ENCODE data around the gene PALMD.

PALMD gene

DNA sequence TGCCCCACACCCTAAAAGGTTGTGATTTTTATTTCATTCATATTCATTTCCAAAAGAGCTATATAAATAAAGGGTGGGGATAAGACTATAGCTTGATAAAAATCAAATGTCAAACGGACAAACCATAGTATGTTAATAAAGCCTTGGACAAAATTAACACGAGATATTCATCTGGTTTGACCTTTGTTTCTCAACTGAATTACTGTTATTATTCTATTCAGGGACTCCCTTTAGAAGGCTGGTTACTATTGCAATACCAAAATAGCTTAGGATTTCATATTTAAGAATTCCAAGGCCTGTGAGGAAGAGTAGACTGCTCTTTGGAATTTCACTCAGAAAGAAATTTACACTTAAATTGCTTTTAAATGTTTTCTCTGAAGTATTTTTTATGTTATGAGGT, 10.2 kb upstream of the PALMD start:
- no peak for DNase-seq (ENCODE audit: low spot score)

DNA sequence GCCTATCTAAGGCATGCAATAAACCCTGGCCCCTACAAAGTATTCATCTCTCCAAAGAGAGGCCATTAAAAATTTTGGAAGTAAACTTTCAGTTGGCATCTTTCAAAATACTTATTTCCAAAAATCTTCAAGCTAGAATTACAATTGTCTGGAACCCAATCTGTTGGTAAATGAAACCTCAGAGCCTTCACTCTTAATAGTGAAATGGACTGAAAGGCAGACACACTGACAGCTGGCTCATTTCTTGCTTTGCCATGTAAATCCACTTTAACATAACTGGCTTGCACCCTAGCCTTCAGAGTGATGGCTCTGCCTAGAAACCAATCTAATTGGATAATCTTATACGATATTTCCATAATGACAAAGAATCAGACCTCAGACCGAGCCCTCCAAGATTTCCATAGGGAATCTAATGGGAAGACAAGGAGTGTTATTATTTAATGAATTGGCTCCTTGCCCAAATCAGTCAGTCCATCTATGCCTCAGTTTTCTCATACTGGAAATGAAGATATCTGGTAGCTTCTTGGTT, 9.2 kb upstream of the PALMD start:
- DNase-seq (ENCODE audit: low spot score) = no peak

DNA sequence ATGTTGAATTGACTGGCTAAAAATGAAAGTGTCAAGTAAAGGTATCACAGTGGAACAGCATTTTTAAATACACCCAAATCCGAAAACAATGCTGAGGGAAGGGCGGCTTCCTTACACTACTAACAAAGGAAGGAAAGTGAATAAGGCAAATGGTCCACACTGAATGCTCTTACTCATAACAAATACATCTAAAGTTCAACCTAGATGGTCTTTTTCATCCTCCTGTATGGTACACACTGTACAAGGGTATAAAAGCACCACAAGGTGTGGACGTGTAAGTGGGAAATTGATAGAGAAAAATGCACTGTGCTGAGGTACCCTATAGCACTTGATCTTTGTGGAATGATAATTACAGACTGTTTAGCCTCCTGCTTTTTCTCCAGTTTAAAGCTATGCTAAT, 7.1 kb upstream of the PALMD start:
- DNase-seq (ENCODE audit: low spot score) = no peak

DNA sequence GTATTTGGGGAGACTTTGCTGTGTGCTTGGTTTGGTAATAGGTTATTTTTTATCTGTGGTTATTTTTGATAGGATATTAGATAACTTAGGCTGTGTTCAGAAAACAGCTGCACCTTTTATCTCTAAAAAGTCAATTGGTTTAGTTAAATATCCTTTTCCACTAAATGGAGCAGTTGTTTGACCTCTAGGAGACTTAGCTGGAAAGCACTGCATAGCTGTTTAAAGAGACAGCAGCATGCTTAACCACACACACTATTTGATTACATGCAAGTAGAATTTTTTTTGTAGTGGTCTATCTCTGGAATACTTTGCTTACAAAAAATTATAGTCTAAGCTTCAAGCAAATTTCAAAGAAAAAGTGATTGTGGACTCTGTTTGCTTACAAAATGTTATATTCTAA, 6.5 kb upstream of the PALMD start:
- DNase-seq (ENCODE audit: low spot score) = no peak

DNA sequence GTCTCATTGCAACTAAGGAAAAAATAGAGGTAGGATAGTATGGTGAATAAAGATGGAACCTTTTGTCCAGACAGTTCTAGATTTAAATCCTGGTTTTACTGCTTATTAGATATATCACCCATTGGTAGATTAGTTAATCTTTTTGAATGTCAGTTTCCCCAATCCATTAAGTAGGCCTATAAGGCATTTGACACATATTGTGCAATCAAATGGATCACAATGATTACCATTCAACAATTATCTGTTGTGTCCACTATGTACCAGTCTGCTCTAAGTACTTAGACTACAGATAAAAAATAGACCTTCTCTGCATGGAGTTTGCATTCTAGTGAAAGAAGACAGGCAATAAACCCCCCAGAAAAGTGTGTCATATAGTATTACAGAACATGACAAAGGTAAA, 6.0 kb upstream of the PALMD start:
- no peak for DNase-seq (ENCODE audit: low spot score)

DNA sequence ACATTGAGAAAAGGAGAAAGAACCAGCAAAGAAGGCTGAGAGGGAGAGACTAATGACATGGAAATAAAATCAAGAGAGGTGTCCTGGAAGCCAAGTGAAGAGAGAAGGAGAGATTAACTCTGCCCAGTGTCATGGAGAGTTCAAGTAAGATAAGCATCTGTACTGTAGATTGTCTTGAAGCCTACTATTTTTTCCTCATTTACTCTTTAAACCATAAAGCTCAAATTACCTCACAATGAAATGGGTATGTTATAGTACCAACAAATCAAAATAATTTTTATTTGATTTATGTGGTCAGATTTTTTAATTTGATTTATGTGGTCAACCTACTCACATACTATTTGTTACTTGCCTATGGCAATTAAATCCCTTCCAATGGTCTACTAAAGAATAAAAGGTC, 5.2 kb upstream of the PALMD start:
- no peak for DNase-seq (ENCODE audit: low spot score)

DNA sequence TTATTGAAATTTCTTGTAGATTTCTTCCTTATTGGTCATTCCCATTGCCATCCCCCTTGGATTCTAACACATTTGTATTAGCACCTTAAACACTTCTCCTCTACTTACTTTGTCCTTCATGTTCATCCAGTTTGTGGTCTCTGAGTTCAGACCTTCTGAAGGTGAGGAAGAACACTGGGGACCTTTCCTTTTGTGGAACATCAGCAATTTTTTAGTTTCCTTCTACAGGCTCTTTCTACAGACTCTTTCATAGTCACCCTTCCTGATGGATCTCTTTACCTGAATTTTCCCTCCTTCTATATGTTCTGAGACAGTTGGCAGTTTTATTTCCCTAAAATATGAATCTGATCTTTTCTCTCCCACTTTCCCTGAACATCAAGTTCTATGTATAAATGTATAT, 4.4 kb upstream of the PALMD start:
- DNase-seq (ENCODE audit: low spot score) = no peak

DNA sequence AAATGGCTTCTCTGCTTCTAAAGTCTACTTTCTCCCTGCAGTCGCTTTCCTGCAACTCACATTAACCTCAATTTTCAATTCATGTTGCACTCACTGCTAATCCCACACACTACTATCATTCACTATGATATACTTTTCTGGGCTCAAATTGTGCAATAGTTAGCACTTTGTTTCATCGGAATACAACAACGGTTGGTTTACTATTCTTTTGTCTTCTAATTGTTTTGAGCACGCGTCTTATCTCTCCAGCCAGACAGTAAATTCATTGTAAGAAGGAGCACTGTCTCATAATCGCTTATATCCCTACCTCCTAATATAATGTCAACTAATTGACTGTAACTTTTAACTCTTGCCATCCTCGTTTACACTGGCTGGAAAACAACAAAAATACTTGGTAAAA, 3.9 kb upstream of the PALMD start:
- DNase-seq (ENCODE audit: low spot score) = no peak

DNA sequence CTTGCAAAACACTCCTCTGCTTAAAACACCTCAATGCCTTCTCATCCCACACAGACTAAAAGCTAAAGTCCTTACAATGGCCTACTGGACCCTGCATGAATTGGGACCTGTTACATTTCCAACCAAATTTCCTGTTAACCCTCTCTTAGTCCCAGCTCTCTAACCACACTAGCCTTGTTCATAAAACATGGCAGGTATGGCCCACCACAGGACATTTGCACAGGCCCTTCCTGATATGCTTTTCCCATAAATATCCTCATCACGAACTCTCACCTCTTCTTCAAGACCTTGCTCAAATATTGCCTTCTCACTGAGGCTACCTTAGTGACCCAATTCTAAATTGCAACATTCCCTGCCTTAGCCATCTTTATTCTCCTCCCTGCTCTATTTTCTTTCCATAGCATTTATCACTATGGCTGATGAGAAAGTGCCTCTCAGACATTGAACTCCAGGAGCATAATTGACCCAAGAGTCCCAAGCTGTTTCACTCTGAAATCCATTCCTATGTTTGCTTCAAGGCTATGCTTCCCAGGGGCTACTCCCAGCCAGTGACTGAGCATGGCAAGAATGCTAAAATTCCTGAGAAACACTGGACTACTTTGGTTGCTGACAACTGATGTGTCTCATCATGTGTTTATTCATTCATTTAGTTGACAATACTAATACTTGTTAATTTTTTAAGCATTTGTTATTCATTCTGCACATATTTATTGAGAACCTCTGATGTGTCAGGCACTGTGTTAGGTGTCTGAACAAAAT, 2.7 kb upstream of the PALMD start:
- no peak for DNase-seq (ENCODE audit: low spot score)

DNA sequence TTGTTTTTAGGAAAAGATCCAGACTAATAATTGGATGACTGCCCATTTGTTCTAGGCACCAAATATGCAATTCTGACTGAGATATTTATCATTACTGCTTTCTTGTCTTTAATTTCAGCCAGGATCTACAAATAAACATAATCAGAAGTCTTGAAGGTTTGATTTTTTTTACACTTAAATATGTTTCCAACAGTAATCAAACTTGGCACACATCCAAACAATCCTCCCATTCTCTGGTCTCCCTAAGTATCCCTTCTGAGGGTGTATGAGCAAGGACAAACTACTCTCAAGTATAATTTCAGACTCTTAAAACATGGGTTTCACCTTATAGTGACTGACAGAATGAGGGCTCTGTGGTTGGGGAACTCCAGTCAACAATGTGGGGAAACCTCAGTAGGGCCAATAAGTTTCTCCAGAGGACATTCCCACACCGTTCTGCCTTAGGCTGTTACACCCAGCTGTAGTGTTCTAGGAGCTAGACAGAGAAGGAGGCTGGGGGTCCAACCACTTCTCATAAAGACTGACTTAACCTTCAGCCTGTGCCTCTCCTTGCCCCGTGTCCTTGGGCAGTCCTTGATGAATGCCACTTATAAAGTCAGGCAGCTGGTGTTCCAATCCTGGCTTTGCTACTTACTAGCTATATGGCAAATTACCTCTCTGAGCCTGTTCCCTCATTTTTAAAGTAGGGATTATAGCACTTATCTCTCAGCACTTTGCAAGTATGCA, 1.5 kb upstream of the PALMD start:
- DNase-seq (ENCODE audit: low spot score) = no peak

DNA sequence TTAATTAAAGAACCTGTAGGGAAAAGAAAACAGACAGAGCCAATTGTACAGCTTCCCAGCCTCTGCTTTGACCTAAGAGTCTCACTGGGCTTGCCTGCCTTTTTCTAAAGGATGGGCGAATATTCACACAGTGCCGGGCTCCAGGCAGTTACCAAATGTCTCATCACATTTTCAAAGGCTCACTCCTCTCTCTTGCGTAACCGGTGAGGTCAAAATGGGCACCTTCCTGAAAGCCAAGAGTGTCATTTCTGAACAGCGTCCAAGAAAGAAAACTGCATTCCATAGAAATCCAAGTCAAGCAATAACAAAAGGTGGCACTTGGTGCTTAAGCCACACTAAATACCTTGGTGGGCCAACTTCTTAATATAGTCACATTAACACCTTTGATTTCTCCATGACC, 710 bp upstream of the PALMD start:
- no peak for DNase-seq (ENCODE audit: low spot score)

DNA sequence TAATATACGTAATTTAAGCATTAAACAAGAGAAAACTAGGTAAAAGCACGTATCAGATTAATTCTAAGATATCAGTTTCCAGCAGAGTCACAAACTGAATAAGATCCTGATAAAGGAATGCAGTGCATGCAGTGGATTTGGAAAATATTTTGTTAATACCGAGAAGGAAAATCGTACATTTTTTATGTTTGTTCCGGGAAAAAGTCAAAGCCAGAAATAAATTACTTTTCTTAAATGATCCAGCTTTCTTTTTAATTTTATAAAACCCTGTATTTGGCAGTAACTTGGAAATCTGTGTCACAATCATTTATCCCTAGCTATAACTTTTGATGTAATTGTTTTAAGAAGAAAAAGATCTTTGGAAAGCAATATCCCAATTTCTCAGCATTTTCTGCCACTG, 955 bp downstream of the PALMD start:
- DNase-seq (ENCODE audit: low spot score) = no peak

DNA sequence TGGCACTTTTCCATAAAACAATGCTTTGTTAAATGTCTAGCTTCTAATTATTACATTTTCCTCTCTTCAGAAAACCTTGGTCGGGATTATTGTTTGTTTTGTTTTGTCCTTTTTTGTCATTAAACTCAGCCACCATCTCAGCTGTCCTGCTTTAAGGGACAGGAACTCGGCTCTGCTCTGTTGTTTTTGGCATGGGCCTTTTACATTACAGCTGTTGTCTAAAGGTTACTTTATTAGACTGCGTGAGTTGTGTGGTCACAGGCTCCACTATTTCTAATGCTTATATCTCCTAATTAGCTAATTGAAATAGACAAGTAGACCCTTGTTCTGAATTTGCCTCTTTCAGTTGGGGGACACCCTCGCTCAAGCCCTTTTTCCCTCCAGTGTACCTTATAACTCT, 1.6 kb downstream of the PALMD start:
- DNase-seq (ENCODE audit: low spot score) = no peak

DNA sequence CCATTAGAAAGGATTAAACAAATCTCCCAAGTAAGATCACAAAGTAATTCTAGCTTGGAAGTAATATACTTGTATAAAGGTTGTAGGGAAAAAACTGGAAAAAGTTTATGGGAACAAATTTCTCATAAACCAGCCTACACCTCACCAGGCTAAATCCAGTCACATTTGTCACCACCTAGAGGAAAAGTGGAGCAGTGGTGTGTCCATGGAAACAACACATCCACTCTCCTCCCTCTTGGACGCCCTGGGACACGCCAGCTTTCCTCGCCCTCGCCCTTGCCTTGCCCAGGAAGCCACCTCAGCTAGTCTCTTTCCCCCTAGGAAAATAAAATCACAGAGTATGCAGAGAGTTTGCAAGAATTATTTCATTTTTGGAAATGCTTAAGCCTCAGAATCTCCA, 2.2 kb downstream of the PALMD start:
- no peak for DNase-seq (ENCODE audit: low spot score)

DNA sequence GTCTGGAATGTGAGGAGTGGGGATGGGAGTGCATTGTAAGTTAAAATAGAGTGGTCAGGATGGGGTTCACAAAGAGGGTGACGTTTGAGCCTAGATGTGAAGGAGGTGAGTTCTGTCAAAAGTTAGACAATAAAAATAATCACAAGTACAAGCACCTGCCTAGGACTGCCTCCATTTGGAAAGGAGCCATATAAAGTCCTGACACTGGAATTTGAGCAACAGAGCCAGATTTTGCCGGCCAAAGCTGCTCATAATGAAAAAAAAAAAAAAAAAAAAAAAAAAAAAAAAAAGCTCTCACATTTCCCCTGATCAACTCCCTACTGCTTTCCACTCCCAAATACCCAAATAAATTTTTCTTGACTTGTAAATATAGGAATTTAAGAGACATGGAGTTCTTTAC, 4.1 kb downstream of the PALMD start:
- DNase-seq (ENCODE audit: low spot score) = no peak

DNA sequence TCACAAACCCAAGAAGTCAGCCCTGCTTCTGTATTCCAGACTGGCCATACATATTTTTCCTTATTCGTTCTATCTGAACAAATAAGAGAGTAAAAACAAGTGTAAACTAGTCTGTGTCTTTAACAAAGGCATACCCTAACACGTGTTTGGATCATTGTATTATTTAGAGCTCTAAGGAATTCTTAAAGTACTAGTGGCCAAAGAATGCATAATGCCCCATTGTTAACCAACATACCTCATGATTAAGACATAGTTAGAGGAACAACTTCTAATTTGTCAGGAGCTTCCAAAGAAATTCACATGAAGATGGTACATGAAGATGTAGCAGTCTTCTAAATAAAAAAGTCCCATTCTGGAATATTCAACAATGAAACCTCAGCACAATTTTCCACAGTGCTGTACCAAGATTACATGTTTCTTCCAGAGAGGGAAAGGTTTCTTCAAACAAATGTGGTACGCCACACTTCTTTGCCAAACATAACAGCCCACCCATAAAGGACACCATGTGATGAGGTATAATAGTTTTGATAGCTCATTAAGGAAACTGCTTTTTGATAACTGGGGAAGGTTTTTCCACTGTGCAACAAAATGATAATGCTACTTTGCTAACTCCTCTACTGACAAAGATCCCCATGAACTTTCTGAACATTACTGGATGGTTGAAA, 5.0 kb downstream of the PALMD start:
- DNase-seq (ENCODE audit: low spot score) = no peak

DNA sequence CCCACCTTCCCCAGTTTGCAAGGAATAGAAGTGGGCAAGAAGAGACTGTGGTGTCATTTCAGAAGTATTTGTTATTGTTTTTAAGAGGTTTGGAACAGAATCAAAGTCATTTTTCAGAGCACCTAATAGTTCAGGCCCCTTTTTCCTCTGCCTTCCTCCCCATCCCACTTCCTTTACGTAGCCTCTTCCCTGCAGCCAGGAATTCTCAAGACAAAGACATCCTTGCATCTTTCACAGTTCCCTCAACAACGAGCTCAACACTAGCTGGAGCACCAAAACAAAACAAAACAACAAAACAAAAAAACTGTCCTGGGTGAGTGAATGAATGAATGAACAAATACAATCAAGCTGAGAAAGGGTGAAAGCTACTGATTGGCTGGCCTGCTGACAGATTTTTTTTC, 7.0 kb downstream of the PALMD start:
- DNase-seq (ENCODE audit: low spot score) = no peak

DNA sequence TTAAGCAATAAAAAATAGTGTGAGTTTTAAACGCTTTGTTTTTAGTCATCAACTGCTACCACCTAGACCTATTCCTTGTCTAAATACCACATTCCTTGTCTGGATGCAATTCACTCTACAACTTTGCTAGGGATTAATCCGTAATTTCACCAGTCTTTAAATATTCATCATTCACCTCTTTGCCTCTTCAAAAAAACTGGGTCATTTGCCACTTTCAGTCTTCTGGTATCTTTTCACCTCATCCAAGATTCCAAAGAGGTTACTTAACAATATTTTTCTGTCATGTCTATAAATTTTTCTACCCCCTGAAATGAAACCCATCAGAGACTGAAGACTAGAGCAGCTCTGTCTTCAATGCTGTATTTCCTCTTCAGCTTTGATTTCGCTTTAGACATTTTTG, 9.5 kb downstream of the PALMD start:
- DNase-seq (ENCODE audit: low spot score) = no peak

DNA sequence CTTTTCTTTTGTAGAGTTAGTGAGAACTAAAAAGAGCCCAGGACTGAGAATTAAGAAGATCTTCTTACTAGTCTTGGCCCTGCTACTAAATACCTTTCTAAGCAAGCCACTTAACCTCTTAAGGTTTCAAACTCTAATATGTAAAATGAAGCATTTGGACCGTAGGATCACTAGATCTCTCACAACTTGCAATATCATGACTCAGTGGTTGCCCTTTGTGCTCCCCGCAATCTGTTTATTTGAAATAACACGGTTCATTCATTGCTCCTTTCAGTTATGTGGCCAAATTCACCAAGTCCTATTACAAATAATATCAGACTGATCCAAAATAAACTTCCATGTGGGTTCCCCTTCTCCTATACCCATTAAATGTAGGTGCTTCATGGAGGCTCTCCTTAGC, 10.8 kb downstream of the PALMD start:
- no peak for DNase-seq (ENCODE audit: low spot score)

DNA sequence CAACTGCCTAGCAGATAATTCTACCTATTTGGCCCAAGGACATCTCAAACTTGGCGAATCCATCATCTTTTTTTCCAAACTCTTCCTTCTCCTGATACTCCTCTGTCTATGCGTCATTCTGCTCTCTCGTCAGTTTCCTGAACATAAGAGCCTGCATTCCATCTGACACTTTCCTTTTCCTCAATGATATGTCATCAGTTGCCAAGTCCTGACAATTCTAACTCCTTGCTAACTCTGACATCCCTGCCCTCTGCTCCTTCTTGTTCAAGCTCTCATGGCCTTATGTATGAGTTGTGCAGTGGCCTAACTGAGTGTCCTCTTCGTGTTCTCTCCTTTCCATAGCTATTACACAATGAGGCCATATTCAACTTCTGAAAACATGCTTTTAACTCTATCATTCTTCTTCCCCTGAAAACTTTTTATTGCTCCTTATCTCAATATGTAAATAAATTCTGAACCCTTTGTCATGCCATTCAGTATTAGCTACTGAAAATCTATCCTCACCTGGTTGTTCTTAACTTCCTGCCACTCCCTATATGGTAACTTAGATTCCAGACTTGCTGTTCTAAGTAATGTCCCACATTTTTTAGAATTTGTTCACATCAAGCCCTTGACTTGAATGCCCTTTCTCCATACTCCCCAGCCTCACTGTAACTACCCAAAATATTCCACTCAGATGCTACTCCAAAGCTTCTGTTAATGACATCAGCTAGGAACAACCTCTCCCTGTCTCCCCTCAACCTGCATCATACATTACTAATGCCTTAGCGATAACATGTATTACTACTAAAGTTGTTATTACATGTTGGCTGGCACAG, 11.5 kb downstream of the PALMD start:
- no peak for DNase-seq (ENCODE audit: low spot score)

DNA sequence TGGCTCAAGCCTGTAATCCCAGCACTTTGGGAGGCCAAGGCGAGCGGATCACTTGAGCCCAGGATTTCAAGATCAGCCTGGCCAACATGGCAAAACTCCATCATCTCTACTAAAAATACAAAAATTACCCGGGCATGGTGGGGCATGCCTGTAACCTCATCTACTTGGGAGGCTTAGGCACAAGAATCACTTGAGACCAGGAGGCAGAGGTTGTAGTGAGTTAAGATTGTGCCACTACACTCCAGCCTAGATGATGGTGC, 12.0 kb downstream of the PALMD start:
- no peak for DNase-seq (ENCODE audit: low spot score)

DNA sequence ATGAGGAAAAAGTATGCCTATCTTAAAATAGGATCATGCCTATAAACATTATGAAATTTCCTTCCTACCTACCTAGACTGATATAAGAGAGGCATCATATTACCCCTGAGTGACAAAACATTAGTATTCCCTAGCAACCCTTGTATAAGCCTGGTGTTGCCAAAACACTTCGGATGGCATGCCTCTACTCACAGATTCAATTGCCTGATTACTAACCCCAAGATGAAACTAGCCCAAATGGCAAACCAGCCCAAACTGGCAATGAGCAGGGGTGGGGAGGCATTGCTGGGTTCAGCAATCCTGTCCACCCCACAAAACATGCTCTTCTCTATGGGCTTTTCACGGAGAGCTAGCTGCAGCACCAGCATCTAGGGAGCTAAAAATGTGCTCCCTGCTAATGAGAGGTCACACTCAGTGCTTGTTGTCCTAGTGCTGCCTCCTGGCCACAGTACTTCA, 13.9 kb downstream of the PALMD start:
- no peak for DNase-seq (ENCODE audit: low spot score)

DNA sequence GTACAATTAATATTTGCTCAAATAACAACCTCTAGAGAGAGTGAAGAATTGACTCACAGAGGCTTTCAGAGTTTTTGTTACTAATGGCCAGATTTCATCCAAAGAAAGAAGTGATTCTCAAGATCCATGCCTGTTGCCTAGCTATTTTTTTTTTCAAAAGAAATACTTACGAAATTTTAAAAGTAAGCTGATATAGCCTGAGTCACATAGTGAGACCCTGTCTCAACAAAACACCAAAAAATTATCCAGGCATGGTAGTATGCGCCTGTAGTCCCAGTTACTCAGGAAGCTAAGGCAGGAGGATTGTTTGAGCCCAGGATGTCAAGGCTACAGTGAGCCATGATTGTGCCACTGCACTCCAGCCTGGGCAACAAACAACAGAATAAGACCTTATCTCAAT, 14.6 kb downstream of the PALMD start:
- no peak for DNase-seq (ENCODE audit: low spot score)
